Fibroblast of peridontal ligament (primary cell): ENCODE data around the gene SERPINA4.

Source experiments
- DNase-seq: peaks from one replicate; pipeline ENCODE4 v3.0.0-alpha.2; 2010; ENCODE audit errors: extremely low read depth

The SERPINA4 gene

GRCh38 chr14:94615823-94616570 lies 54.8 kb downstream of the SERPINA4 start:
- DNase-seq: no peak

GRCh38 chr14:94617366-94617941 lies 56.2 kb downstream of the SERPINA4 start:
- DNase-seq: no peak

- DNase-seq: no peak
Observed at GRCh38 chr14:94617988-94618822, 57.0 kb downstream of the SERPINA4 start.

DNA sequence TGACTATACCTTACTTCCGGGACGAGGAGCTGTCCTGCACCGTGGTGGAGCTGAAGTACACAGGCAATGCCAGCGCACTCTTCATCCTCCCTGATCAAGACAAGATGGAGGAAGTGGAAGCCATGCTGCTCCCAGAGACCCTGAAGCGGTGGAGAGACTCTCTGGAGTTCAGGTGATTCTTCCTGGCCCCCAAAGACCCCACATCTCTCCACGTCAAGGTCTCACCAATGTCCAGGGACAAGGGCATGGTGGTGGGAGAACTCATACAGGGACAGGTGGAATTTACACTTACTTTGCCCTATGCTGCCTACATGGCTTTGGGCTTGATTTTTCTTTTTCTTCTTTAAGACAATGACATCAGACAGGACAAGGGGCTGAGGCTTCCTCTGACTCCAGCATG lies 58.1 kb downstream of the SERPINA4 start:
- no peak for DNase-seq
